Measurements from ENCODE around the gene QRFP. TPM values are rescaled to one million over a fixed set of nuclear protein-coding genes. Genes with fewer than 3 reads are reported as not detected.

The QRFP gene
- total RNA-seq, 1 experiment from 2014 or later: not detected

DNA sequence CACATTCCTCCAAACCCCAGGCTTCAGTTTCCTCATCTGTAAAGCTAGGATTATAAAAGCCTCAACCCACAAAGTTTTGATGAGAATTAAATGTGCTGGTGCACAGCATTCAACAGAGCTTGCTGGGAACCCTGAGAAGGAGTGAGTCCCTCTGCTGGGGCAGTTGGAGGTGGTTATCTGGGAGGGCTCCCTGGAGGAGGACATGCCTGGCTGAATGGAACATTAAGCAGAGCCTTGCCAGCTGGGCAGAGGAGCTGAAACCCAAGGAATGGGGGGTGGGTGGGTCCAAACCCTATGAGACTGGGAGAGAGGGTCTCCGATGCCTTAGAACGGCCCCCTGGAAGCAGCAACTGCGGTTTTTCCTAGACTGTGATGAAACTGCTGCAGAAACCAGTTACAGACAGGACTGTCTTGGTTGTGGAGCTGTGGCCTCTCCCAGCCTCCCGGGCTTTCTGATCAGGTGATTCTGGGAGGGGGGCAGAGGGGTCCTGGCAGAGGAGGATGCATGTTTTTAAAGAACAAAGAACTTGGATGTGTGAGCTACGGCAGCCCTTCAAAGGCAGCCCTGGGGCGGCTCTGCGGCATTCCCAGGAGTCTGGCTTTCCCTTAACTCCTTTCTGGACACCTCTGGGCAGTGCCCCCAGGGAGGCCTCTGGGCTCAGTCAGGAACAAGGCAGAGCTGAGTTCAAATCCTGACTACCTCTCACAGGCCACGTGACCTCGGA lies 21.7 kb upstream of the QRFP start:
- ChIA-PET CTCF (interaction anchor here (1.0 kb wide), 1 partner anchor 100 kb away, joined by 3 read pairs; no protein-coding TSS in a partner anchor), POLR2A (interaction anchor here (1.3 kb wide), 1 partner anchor 10 kb away, joined by 3 read pairs; no protein-coding TSS in a partner anchor)
- Mint-ChIP-seq H3K4me3 (ENCODE audit: unreplicated experiment) (no peak overlapping the region), H3K27ac (ENCODE audit: low read depth, unreplicated experiment) (no peak overlapping the region), H3K4me1 (ENCODE audit: insufficient read depth, unreplicated experiment) (no peaks in the 10 kb centered on the region), H3K9me3 (ENCODE audit: unreplicated experiment) (no peaks in the 10 kb centered on the region), H3K27me3 (ENCODE audit: insufficient read depth, unreplicated experiment) (peaks cover 30% of the 10 kb centered on the region), H3K36me3 (ENCODE audit: insufficient read depth, unreplicated experiment) (no peaks in the 10 kb centered on the region)
- BruUV-seq (replicated peaks): no TSS peak
- DNase-seq (ENCODE audit: unreplicated experiment): no peak
- intact Hi-C loops (cut with micrococcal nuclease): no loop called here
- TF ChIP-seq, protein P1, sequence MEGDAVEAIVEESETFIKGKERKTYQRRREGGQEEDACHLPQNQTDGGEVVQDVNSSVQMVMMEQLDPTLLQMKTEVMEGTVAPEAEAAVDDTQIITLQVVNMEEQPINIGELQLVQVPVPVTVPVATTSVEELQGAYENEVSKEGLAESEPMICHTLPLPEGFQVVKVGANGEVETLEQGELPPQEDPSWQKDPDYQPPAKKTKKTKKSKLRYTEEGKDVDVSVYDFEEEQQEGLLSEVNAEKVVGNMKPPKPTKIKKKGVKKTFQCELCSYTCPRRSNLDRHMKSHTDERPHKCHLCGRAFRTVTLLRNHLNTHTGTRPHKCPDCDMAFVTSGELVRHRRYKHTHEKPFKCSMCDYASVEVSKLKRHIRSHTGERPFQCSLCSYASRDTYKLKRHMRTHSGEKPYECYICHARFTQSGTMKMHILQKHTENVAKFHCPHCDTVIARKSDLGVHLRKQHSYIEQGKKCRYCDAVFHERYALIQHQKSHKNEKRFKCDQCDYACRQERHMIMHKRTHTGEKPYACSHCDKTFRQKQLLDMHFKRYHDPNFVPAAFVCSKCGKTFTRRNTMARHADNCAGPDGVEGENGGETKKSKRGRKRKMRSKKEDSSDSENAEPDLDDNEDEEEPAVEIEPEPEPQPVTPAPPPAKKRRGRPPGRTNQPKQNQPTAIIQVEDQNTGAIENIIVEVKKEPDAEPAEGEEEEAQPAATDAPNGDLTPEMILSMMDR (IDR thresholded peaks at IDR 0.05; ENCODE audit: unreplicated experiment): no peak

DNA sequence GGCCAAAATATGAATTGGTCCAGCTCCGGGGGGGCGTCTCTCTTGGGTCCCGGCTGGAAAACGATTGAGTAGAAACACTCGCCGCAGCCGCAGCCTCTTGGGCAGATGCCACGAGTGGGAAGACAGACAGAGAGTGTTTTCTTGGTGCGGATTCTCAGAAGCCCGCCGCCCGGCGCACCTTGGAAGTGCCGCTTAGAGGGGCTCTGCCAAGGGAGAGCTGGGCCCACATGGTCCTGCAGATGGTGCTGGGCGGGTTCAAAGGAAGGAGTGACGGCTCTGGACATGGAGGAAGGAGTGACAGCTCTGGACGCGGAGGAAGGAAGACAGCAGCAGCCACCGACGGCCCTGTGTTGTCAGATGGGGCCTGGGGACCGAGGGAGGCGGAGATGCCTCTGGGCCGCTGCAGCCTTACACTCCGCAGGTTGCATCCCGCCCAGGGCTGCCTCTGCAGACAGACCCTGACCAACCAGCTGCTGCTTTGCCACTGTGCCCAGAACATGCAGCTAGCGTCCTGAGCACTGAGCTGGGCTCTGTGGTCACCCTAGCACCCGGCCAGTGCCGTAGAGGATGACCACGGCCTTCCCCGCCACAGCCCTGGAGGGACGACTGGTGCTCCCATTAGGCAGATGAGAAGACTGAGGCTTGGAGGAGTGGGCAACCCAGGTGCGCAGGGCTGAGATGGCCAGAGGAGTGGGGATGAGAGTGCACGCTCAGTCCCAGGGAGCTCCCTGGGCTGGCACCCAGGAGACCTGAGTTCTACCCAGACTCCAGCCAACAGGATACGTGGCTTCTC lies 20.8 kb upstream of the QRFP start:
- H3K9me3 Mint-ChIP-seq (ENCODE audit: unreplicated experiment): no peaks in the 10 kb centered on the region
- peaks cover 21% of the 10 kb centered on the region for H3K27me3 Mint-ChIP-seq (ENCODE audit: insufficient read depth, unreplicated experiment)
- TF ChIP-seq, protein P1 (IDR thresholded peaks at IDR 0.05; ENCODE audit: unreplicated experiment): no peak
- no peak overlapping the region for H3K27ac Mint-ChIP-seq (ENCODE audit: low read depth, unreplicated experiment)
- no TSS peak for BruUV-seq (replicated peaks)
- H3K36me3 Mint-ChIP-seq (ENCODE audit: insufficient read depth, unreplicated experiment): no peaks in the 10 kb centered on the region
- intact Hi-C loops (cut with micrococcal nuclease): no loop called here
- ChIA-PET POLR2A (no interaction called here), CTCF (interaction anchor here (0.7 to 1.0 kb wide), 2 partner anchors 101 to 826 kb away, joined by 3 to 4 read pairs; no protein-coding TSS in a partner anchor)
- H3K4me1 Mint-ChIP-seq (ENCODE audit: insufficient read depth, unreplicated experiment): no peaks in the 10 kb centered on the region
- DNase-seq (ENCODE audit: unreplicated experiment): no peak
- no peak overlapping the region for H3K4me3 Mint-ChIP-seq (ENCODE audit: unreplicated experiment)

- Mint-ChIP-seq H3K4me1 (ENCODE audit: insufficient read depth, unreplicated experiment) (no peaks in the 10 kb centered on the region), H3K4me3 (ENCODE audit: unreplicated experiment) (no peak overlapping the region), H3K9me3 (ENCODE audit: unreplicated experiment) (no peaks in the 10 kb centered on the region), H3K36me3 (ENCODE audit: insufficient read depth, unreplicated experiment) (no peaks in the 10 kb centered on the region), H3K27me3 (ENCODE audit: insufficient read depth, unreplicated experiment) (peaks cover 16% of the 10 kb centered on the region), H3K27ac (ENCODE audit: low read depth, unreplicated experiment) (no peak overlapping the region)
- POLR2A ChIA-PET: no interaction called here
- CTCF ChIA-PET: interaction anchor here (0.8 kb wide), 1 partner anchor 504 kb away, joined by 3 read pairs; no protein-coding TSS in a partner anchor
- BruUV-seq (replicated peaks): no TSS peak
- intact Hi-C loops (cut with micrococcal nuclease): no loop called here
- no peak for DNase-seq (ENCODE audit: unreplicated experiment)
- TF ChIP-seq, protein P1 (IDR thresholded peaks at IDR 0.05; ENCODE audit: unreplicated experiment): no peak
Measured at GRCh38 chr9:130915096-130915447, 18.5 kb upstream of the QRFP start.

GRCh38 chr9:130914417-130915095 lies 17.9 kb upstream of the QRFP start:
- Mint-ChIP-seq H3K9me3 (ENCODE audit: unreplicated experiment) (no peaks in the 10 kb centered on the region), H3K36me3 (ENCODE audit: insufficient read depth, unreplicated experiment) (no peaks in the 10 kb centered on the region), H3K27me3 (ENCODE audit: insufficient read depth, unreplicated experiment) (peaks cover 16% of the 10 kb centered on the region), H3K27ac (ENCODE audit: low read depth, unreplicated experiment) (no peak overlapping the region), H3K4me1 (ENCODE audit: insufficient read depth, unreplicated experiment) (no peaks in the 10 kb centered on the region), H3K4me3 (ENCODE audit: unreplicated experiment) (no peak overlapping the region)
- intact Hi-C loops (cut with micrococcal nuclease): no loop called here
- no TSS peak for BruUV-seq (replicated peaks)
- DNase-seq (ENCODE audit: unreplicated experiment): no peak
- POLR2A ChIA-PET: no interaction called here
- CTCF ChIA-PET: interaction anchor here (0.8 kb wide), 1 partner anchor 505 kb away, joined by 3 read pairs; no protein-coding TSS in a partner anchor
- TF ChIP-seq, protein P1 (IDR thresholded peaks at IDR 0.05; ENCODE audit: unreplicated experiment): no peak

Data from MCF 10A (cell line).